Esophagus squamous epithelium (tissue), 5 donors: ENCODE data around the gene ALDOC. TPM values are rescaled to one million over a fixed set of nuclear protein-coding genes. Genes with fewer than 3 reads are reported as not detected.
A peak's percentile ranks its signal among the peaks of the same experiment; 100 is the strongest.
"Not testable (repeated sequence)": the region's sequence is repeated elsewhere in the genome, so short reads cannot be mapped to it uniquely, and the experiment has no call there.

Experiments used
- DNase-seq: peaks from one replicate; lab custom pipeline; 2025; lab: John Stamatoyannopoulos, UW
- H3K27ac ChIP-seq, 4 donors: fragments of 200-600 bp; sonication (generic); one replicate each; pipeline ENCODE4 v1.5.1; 2016 to 2019; ENCODE audit warnings: mild to moderate bottlenecking in 1 of 4
- H3K27me3 ChIP-seq, 4 donors: fragments of 200-600 bp; sonication (generic); 1 replicate in 3 of 4; 2 replicates in 1 of 4; pipeline versions ENCODE4 v1.5.1 to v1.6.0; 2017 to 2021; ENCODE audit warnings: antibody characterized with exemption in 1 of 4
- H3K36me3 ChIP-seq, 3 donors: fragments of 200-600 bp; sonication (generic); one replicate each; pipeline ENCODE4 v1.5.1; 2016 to 2019
- H3K4me1 ChIP-seq, 3 donors: fragments of 200-600 bp; sonication (generic); one replicate each; pipeline ENCODE4 v1.5.1; 2017 to 2019
- H3K4me3 ChIP-seq, 4 donors: fragments of 200-600 bp; sonication (generic); 1 replicate in 3 of 4; 2 replicates in 1 of 4; pipeline ENCODE4 v1.5.1; 2016 to 2019; ENCODE audit warnings: mild to moderate bottlenecking in 2 of 4, moderate library complexity in 1 of 4
- H3K9me3 ChIP-seq, 3 donors: fragments of 200-600 bp; sonication (generic); one replicate each; pipeline ENCODE4 v1.5.1; 2016 to 2019
- POLR2A ChIP-seq, 4 donors: fragments of 450-650 bp; IDR thresholded peaks; one replicate each; pipeline ENCODE4 v1.6.1; 2017; ENCODE audit warnings: antibody characterized with exemption in 4 of 4, mild to moderate bottlenecking in 4 of 4, moderate library complexity in 3 of 4
- WGBS, 2 donors: methylation state at CpG; one replicate each; pipeline ENCODE4 v1.1.5; 2018; 5-methylcytosine and 5-hydroxymethylcytosine counted together
- intact Hi-C: fragments of 100-400 bp; cut with DNase I; formaldehyde crosslinking; loops from one replicate; pipeline ENCODE4 v1.15.0; 2022
- total RNA-seq, 4 donors: library from RNA; depleted of rRNA; stranded (reverse); fragments of >200 nt; gene quantifications; one replicate each; pipeline ENCODE4 v1.1.0, GENCODE V29; 2016
- TF ChIP-seq, protein P1 (sequence below), 6 experiments: fragments of 450-650 bp in 4 of 6; fragments of 200-600 bp in 2 of 6; sonication (generic) in 2 of 6; IDR thresholded peaks; one replicate each; pipeline ENCODE4 v1.5.1; 2016 to 2019; ENCODE audit warnings: antibody characterized with exemption in 6 of 6, mild to moderate bottlenecking in 4 of 6, moderate library complexity in 4 of 6
- donor health status: DM: yes; HTN: yes; CAD: no.

The ALDOC gene
- total RNA-seq, 4 donors from 2014 or later: 27.0 to 57.0 (median 44.3) TPM

DNA sequence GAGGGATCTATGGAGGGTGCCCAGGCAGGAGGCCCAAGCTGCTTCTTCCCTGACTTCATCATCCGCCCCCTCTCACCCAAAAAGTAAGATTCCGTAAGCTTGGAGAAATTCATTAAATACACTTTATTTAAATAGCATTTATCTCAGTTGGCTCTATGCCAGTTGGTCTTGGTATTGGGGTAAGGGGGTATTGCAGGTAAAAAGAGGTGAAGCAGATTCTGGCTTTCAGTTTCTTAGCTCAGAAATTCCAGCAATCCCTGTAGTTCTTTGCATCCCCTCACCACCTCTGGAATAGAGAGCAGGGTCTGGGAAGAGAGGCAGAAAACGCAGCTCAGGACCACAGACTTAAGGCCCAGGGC, 750 bp upstream of the ALDOC start:
- no peaks in the 10 kb centered on the region for H3K9me3 ChIP-seq
- TF ChIP-seq, protein P1, sequence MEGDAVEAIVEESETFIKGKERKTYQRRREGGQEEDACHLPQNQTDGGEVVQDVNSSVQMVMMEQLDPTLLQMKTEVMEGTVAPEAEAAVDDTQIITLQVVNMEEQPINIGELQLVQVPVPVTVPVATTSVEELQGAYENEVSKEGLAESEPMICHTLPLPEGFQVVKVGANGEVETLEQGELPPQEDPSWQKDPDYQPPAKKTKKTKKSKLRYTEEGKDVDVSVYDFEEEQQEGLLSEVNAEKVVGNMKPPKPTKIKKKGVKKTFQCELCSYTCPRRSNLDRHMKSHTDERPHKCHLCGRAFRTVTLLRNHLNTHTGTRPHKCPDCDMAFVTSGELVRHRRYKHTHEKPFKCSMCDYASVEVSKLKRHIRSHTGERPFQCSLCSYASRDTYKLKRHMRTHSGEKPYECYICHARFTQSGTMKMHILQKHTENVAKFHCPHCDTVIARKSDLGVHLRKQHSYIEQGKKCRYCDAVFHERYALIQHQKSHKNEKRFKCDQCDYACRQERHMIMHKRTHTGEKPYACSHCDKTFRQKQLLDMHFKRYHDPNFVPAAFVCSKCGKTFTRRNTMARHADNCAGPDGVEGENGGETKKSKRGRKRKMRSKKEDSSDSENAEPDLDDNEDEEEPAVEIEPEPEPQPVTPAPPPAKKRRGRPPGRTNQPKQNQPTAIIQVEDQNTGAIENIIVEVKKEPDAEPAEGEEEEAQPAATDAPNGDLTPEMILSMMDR (IDR thresholded peaks at IDR 0.05): no peak
- no peak for TF ChIP-seq POLR2A (IDR thresholded peaks at IDR 0.05)
- peaks cover 6 to 24% (median 8%) of the 10 kb centered on the region in 3 donors for H3K4me1 ChIP-seq
- peak overlapping the region in 1 of 4 donors; percentile 31 for H3K4me3 ChIP-seq
- DNase-seq: no peak
- intact Hi-C loops: no loop called here
- no peaks in the 10 kb centered on the region for H3K27me3 ChIP-seq
- peak overlapping the region in 2 of 4 donors; percentile 69 to 71 for H3K27ac ChIP-seq
- peaks cover 0 to 39% (median 0%) of the 10 kb centered on the region in 3 donors for H3K36me3 ChIP-seq
- WGBS, 2 donors: 81 to 97% methylated on average over 3 of the region's 3 CpGs

DNA sequence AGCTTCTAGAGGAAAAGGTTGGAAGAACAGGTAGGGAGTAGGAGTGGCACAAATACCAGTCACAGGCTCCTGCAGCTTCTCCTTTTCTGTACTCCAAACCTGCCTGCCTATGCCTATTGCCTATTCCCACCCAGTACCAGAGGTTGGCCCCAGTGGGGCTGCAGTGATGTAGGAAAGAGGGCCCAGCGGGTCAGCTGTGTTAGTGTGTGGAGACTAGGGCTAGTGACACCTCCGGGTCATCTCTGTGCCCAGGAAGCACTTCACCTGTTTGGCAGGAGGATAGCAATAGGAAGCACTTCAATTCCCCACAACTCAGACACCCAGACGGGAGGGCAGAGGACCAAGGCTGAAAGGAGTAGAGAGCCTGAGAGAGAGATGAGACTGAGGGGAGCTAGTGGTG, 679 bp downstream of the ALDOC start:
- H3K27ac ChIP-seq, DNase-seq, intact Hi-C loops, H3K9me3 ChIP-seq, H3K27me3 ChIP-seq: not testable (repeated sequence)
- peak overlapping the region in 1 of 4 donors; percentile 10 for H3K4me3 ChIP-seq
- peaks cover 0 to 33% (median 0%) of the 10 kb centered on the region in 3 donors for H3K36me3 ChIP-seq
- 60 to 71% methylated on average over 3 of the region's 3 CpGs for WGBS, 2 donors
- H3K4me1 ChIP-seq: peaks cover 6 to 32% (median 14%) of the 10 kb centered on the region in 3 donors

DNA sequence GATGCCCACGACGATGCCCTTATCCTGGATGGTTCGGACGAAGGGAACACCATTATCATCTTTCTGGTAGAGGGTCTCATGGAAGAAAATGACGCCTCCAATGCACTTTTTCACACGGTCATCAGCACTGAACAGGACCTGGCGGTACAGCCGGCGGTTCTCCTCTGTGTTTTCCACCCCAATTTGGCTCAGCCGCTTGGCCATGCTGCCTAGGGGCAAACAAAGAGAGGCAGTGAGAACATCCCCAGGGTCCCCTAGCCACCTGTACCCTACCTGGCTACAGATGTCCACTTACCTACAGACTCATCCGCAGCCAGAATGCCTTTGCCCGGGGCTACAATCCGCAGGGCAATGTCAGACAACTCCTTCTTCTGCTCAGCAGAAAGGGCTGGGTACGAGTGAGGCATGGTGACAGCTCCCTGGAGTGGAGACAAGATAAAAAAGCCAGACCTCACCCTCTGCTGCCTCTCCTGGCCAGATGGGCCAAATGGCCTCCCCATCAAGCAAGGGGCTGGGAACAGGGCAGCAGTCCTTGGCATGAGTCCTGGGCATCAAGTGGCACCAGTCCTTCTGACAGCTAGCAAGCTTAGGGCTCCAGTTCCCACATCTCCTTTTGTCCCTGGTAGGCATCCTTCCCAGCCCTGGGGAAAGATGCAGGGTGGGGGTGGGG, 1.4 kb downstream of the ALDOC start:
- Histone ChIP-seq H3K9me3 (no peaks in the 10 kb centered on the region), H3K4me1 (peaks cover 11 to 39% (median 16%) of the 10 kb centered on the region in 3 donors), H3K4me3 (no peak overlapping the region), H3K36me3 (peaks cover 0 to 33% (median 0%) of the 10 kb centered on the region in 3 donors), H3K27me3 (no peaks in the 10 kb centered on the region), H3K27ac (no peak overlapping the region)
- WGBS, 2 donors: 90 to 94% methylated on average over 10 to 14 of the region's 14 CpGs
- TF ChIP-seq, protein P1 (IDR thresholded peaks at IDR 0.05): no peak
- intact Hi-C loops: no loop called here
- DNase-seq: no peak

DNA sequence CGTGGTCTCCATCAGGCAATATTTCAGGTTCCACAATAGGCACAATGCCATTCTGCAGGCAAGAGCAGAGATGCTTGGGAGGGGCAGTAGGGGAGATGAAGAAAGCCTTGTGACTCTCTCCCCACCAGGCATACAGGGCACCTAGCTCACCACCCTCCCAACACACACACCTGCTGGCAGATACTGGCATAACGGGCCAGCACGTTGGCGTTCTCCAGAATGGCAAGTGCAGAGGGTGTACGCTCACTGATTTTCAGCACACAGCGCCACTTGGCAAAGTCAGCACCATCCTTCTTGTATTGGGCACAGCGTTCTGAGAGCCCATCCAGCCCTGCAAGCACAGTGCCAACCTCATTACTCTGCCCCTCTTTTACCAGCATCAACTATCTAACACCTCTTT, 2.2 kb downstream of the ALDOC start:
- no peak overlapping the region for H3K27ac ChIP-seq
- no peaks in the 10 kb centered on the region for H3K27me3 ChIP-seq
- H3K4me1 ChIP-seq: peaks cover 14 to 46% (median 21%) of the 10 kb centered on the region in 3 donors
- no peak overlapping the region for H3K4me3 ChIP-seq
- DNase-seq: no peak
- no peak for TF ChIP-seq POLR2A (IDR thresholded peaks at IDR 0.05)
- TF ChIP-seq, protein P1 (IDR thresholded peaks at IDR 0.05): peak in 1 of 6 experiments; percentile 17
- H3K9me3 ChIP-seq: no peaks in the 10 kb centered on the region
- 82 to 89% methylated on average over 6 to 7 of the region's 7 CpGs for WGBS, 2 donors
- intact Hi-C loops: no loop called here
- peaks cover 0 to 28% (median 0%) of the 10 kb centered on the region in 3 donors for H3K36me3 ChIP-seq

DNA sequence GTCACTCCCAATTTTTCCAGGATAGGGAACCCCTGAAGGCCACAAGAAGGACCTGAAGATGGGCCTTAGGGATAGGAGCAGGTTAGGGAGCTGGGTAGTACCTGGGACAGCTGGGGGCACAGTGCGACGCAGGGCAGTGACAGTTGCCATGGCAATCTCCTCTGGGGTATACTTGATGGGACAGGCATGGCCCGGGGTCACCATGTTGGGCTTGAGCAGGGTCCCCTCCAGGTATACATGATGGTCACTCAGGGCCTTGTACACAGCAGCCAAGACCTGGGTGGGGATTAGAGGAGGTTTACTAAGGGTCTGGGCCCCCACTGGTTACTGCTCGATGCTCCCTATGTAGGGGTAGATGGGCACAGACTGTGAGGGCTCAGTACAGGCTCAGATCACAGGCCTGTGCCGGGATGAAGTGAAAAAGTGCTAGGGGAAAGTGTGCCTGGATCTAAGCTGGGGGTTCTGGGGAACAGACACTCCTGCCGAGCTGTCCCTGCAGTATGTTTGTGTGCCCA, 2.7 kb downstream of the ALDOC start:
- peaks cover 14 to 51% (median 21%) of the 10 kb centered on the region in 3 donors for H3K4me1 ChIP-seq
- TF ChIP-seq POLR2A (IDR thresholded peaks at IDR 0.05): no peak
- TF ChIP-seq, protein P1 (IDR thresholded peaks at IDR 0.05): no peak
- WGBS, 2 donors: 96 to 100% methylated on average over 1 to 5 of the region's 6 CpGs
- H3K4me3 ChIP-seq: no peak overlapping the region
- no peaks in the 10 kb centered on the region for H3K9me3 ChIP-seq
- H3K27me3 ChIP-seq: no peaks in the 10 kb centered on the region
- intact Hi-C loops: no loop called here
- DNase-seq: no peak
- H3K27ac ChIP-seq: no peak overlapping the region
- H3K36me3 ChIP-seq: peaks cover 0 to 25% (median 0%) of the 10 kb centered on the region in 3 donors
